Lower leg skin (tissue), 3 donors: ENCODE results near the gene FAM136A.

Source experiments
- CTCF ChIP-seq, 3 donors: fragments of 450-650 bp; IDR thresholded peaks; one replicate each; pipeline ENCODE4 v1.5.1; 2016; ENCODE audit warnings: antibody characterized with exemption in 3 of 3, mild to moderate bottlenecking in 3 of 3, moderate library complexity in 2 of 3
- POLR2A ChIP-seq, 2 donors: fragments of 450-650 bp; IDR thresholded peaks; one replicate each; pipeline ENCODE4 v1.6.1; 2016 to 2017; ENCODE audit warnings: antibody characterized with exemption in 2 of 2, mild to moderate bottlenecking in 1 of 2, moderate library complexity in 1 of 2

DNA sequence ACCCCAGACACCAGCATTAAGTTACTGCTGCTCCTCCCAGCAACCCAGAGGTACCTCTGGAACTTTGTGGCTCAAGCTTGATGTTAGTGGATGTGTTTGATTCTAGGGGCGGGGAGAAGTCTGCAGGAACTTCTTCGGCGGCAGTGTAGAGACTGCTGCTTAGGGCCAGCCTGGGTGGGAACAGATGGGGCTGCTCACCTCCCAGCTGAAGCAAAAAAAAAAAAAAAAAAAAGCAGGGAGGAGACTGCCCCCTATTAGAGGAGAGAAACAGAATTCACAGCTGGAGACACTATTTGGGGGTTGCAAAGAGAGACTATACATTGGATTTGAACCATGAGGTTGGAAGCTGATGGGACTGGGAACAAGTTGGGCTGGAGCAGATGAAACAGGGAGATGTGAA is 28.6 kb upstream of the FAM136A start:
- no peak for TF ChIP-seq CTCF (IDR thresholded peaks at IDR 0.05)
- TF ChIP-seq POLR2A (IDR thresholded peaks at IDR 0.05): no peak
